GM13976 (cell line): ENCODE results near the gene LPIN3.

Experiments used
- DNase-seq: peaks from one replicate; pipeline ENCODE4 v3.0.0; 2012; ENCODE audit warnings: low spot score
- in situ Hi-C: fragments of 300-500 bp; cut with MboI; formaldehyde crosslinking; loops from one replicate; pipeline ENCODE4 v1.12.0; 2022; ENCODE audit warnings: low sequenced_read_pairs, mixed read lengths, inconsistent platforms; ENCODE audit not compliant: unreplicated experiment
- TF ChIP-seq, protein P1 (sequence below): IDR thresholded peaks from 2 replicates; pipeline ENCODE4 v1.5.1; 2012; ENCODE audit warnings: borderline replicate concordance, mild to moderate bottlenecking; ENCODE audit not compliant: insufficient read depth; ENCODE audit errors: extremely low read depth, missing control alignments, control extremely low read depth

LPIN3 gene

DNA sequence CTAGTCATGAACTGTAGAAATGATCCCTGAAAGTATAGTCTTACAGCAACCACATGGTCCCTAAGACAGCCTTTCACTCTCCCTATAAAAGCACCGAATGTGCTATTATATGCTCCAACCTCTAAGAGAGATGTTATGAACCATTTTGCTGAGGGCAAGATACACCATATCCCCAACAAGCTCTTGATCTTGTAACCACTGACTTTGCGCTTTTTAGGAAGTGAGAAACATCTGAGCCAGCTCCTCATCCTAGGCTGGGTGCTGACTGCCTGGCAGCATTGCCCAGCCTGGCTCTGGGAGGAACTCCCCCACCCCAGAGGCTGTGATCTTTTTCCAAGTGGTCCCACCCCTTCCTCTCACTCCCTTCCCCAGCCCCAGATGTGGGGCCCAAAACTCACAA is 29.1 kb downstream of the LPIN3 start:
- in situ Hi-C loops = no loop called here
- no peak for DNase-seq
- TF ChIP-seq, protein P1, sequence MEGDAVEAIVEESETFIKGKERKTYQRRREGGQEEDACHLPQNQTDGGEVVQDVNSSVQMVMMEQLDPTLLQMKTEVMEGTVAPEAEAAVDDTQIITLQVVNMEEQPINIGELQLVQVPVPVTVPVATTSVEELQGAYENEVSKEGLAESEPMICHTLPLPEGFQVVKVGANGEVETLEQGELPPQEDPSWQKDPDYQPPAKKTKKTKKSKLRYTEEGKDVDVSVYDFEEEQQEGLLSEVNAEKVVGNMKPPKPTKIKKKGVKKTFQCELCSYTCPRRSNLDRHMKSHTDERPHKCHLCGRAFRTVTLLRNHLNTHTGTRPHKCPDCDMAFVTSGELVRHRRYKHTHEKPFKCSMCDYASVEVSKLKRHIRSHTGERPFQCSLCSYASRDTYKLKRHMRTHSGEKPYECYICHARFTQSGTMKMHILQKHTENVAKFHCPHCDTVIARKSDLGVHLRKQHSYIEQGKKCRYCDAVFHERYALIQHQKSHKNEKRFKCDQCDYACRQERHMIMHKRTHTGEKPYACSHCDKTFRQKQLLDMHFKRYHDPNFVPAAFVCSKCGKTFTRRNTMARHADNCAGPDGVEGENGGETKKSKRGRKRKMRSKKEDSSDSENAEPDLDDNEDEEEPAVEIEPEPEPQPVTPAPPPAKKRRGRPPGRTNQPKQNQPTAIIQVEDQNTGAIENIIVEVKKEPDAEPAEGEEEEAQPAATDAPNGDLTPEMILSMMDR = no peak

DNA sequence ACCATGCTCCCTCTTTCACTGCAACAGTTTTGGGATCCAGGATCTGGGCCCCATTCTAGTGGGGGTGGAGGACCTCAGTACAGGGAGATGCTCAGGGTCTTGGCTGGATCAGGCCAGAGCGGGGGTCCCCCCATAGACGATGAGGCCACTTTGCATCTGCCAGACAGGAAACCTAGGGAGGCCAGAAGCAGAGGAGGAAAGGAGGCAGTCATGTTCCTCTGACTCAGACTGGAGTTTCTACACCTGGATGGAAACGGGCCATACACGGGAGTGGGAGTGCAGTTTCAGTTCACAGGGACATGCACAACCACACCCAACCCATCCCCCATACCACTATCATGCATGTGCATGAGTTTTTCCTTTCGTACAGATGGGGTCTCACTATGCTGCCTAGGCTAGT is 29.6 kb downstream of the LPIN3 start:
- TF ChIP-seq, protein P1 = no peak
- no peak for DNase-seq
- in situ Hi-C loops = no loop called here

DNA sequence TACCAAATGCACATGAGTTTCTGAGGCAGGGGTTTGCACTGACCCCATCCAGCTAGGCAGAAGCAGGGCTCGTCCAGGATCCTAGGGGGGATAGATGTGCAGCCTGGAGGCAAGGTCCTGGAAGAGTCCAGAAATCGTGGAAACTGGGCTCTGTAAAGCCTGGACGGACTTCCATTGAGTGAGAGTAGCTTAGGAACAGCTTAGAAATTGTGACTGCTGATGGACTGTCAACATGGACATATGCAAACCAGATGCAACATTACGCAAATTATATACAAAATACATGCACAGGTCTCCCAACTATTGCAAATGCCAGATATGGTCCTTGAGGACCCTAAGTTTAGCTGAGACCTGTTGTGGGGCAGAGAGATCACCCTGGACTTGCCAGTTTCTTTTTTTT is 30.8 kb downstream of the LPIN3 start:
- no peak for DNase-seq
- TF ChIP-seq, protein P1 = no peak
- in situ Hi-C loops = no loop called here

DNA sequence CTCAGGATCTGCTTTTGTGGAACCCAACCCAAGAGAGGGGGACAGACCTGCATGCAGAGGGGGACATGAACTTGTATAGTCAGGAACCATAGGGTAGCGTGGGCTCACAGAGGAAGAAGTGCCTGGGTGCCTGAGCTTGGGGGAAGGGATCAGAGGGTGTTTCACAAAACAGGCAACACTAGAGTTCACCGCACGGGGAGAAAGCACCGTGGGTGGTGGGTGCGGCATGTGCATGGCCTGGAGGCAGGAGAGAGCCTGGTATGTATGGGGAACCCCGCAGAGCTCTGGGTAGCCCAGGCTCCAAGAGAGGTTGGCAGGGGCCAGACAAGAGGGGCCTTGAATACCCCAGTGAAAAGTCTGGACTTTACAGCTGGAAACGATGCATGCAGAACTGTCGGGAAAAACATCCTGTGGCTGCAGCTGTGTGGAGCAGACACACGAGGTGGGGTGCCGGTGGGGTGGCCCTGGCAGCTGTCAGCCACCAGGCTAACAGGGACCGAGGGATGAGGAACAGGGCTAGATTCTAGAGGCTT is 32.7 kb downstream of the LPIN3 start:
- in situ Hi-C loops = no loop called here
- TF ChIP-seq, protein P1 = no peak
- no peak for DNase-seq

DNA sequence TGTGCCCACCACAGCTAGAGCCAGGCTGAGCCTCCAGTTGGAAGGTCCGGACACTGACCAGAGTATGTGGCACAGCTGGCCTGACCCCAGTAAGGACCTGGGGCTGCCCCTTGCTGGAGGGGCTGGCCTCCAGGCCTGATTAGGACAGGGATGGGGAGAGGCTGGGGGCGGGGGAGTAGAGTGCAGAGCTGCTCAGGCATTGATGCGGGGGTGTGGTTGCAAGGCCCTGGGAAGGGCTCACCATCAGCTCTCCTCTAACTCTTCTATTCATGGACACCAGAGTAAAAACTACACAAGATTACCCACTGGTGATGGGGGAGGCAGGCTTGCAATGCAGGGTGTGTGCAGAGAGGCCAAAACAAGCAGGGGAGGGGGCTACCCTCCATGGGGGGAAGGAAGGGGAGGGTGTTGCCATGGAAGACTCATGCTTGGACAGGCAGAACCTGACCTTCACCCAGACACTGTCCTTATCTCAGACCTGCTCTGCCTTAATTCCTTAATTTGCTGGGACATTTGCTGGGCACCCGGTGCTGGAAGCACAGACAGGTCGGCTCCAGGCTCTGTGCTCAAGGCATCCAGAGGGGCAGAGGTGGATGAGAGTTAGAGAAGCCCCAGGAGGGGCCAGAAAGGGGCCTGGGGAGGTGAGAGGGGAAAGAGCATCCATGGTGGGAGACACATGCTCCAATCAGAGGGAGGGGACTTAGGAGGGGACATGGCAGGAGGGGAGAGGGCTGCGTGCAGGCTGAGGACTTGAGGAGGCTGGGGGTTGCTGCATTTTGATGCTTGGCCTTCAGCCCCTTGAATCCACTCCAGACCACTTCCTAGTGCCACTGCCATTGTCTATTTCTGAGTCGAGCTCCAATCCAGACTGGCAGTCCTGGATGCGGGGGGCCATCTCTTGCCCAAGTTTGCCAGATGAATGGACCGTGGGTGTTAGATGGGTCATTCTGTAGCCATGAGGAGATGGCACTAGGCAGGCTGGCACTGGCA is 33.6 kb downstream of the LPIN3 start:
- DNase-seq = no peak
- in situ Hi-C loops = no loop called here
- TF ChIP-seq, protein P1 = no peak

DNA sequence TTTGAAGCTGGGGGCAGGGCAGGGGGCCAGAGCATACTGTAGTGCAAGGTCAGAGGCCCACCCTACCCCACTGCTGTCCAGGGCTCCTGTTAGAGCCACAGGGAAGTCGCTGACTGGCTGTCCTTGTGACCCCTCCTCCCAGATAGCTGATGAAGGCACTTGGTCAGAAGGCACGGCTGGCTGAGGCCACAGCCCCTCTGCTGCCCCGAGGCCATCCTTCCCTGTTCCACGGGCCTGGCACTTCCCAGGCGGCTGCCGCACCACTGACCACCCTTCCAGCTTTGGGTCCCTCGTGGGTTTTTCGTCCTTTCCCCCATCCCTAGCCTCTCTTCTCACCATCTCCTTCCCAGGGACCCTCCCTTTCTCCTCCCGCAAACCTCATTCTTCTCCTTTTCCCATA is 35.2 kb downstream of the LPIN3 start:
- no peak for DNase-seq
- in situ Hi-C loops = no loop called here
- TF ChIP-seq, protein P1 = no peak

DNA sequence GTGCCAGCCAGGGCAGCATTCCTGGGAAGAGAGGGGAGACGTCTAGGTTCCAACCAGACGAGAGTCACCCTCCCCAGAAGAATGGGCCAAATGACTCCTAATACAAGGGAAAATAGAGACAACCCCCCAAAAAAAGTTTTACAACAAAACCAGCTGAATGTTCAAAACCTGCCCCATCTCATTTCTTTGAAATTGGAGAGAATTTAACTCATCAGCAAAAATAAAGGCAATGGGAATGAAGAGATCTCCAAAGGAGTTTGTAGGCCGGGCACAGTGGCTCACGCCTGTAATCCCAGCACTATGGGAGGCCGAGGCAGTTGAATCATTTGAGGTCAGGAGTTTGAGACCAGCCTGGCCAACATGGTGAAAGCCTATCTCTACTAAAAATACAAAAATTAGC is 35.7 kb downstream of the LPIN3 start:
- in situ Hi-C loops = no loop called here
- DNase-seq = no peak
- TF ChIP-seq, protein P1 = no peak
